ENCODE results near the gene MTFMT.

GRCh38 chr15:65067317-65067644 is 37.8 kb upstream of the MTFMT start:
- TF ChIP-seq GATA3 (IDR thresholded peaks at IDR 0.05; ENCODE audit: low read depth, low read length) = no peak
- TF ChIP-seq GATA2 (IDR thresholded peaks at IDR 0.05; ENCODE audit: low read depth, low read length) = no peak
